GM12878 (cell line): ENCODE measurements around the gene FGF14. TPM values are rescaled to one million over a fixed set of nuclear protein-coding genes. Genes with fewer than 3 reads are reported as not detected.

Source experiments
- ATAC-seq: fragments of 200-7000 bp; cut with Tn5 transposase; 3 replicates; pipeline ENCODE4 v1.9.1; 2020; ENCODE audit warnings: mild to moderate bottlenecking, moderate library complexity
- BruUV-seq: library from RNA; stranded (reverse); fragments of 400-500 nt; replicated peaks from 2 replicates; lab custom pipeline; 2021; lab: Mats Ljungman, UMichigan
- CTCF ChIA-PET: fragments of 300-600 bp; sonication (Branson Sonifier 250); formaldehyde crosslinking; extraction: SDS; loops from one replicate; lab custom pipeline; 2021; ENCODE audit warnings: inconsistent platforms; lab: Yijun Ruan, JAX
- POLR2A ChIA-PET: fragments of 350-600 bp; formaldehyde crosslinking; extraction: SDS; loops from one replicate; lab custom pipeline; 2021; ENCODE audit warnings: inconsistent platforms; lab: Charles Lee
- RAD21 ChIA-PET: fragments of 300-600 bp; sonication (Branson Sonifier 250); formaldehyde crosslinking; loops from one replicate; lab custom pipeline; 2023; ENCODE audit warnings: antibody characterized with exemption; ENCODE audit not compliant: unreplicated experiment; lab: Charles Lee
- SMC1A ChIA-PET: fragments of 300-600 bp; sonication (Branson Sonifier 250); formaldehyde crosslinking; loops from one replicate; lab custom pipeline; 2023; ENCODE audit not compliant: unreplicated experiment, uncharacterized antibody; lab: Charles Lee
- DNase-seq: peaks from one replicate; pipeline ENCODE4 v3.0.0-alpha.2; 2011; ENCODE audit warnings: low read depth, low spot score
- FAIRE-seq: peaks from 3 replicates; lab custom pipeline; 2011; peaks lifted over from hg19 to GRCh38; lab: Jason Lieb, UNC
- H2AFZ ChIP-seq: 2 replicates; pipeline ENCODE4 v1.6.0; 2011; ENCODE audit warnings: low read depth, low read length, control low read depth; ENCODE audit not compliant: control insufficient read depth
- H3K27ac ChIP-seq: 2 replicates; pipeline ENCODE4 v1.5.1; 2011; ENCODE audit warnings: control low read depth; ENCODE audit not compliant: control insufficient read depth, insufficient read depth
- H3K27me3 ChIP-seq, 2 experiments: replicated peaks in 1 of 2; 2 replicates each; pipeline versions ENCODE4 v1.6.0 to v1.6.1; 2011; ENCODE audit warnings: low read length in 1 of 2; ENCODE audit not compliant: control insufficient read depth in 2 of 2, insufficient read depth in 2 of 2
- H3K36me3 ChIP-seq, 2 experiments: 2 replicates each; pipeline ENCODE4 v1.5.1; 2011; ENCODE audit warnings: low read length in 1 of 2; ENCODE audit not compliant: control insufficient read depth in 2 of 2, insufficient read depth in 2 of 2
- H3K4me1 ChIP-seq: 2 replicates; pipeline ENCODE4 v1.6.1; 2011; ENCODE audit warnings: mild to moderate bottlenecking, low read length, moderate library complexity, mixed read lengths; ENCODE audit not compliant: control insufficient read depth, insufficient read depth
- H3K4me2 ChIP-seq: 2 replicates; pipeline ENCODE4 v1.6.0; 2011; ENCODE audit warnings: control low read depth; ENCODE audit not compliant: control insufficient read depth, insufficient read depth
- H3K4me3 ChIP-seq: fragments of 200-600 bp; sonication (generic); 2 replicates; pipeline ENCODE4 v1.5.1; 2016
- H3K79me2 ChIP-seq: 2 replicates; pipeline ENCODE4 v1.6.0; 2011; ENCODE audit warnings: low read length; ENCODE audit not compliant: control insufficient read depth, insufficient read depth
- H3K9ac ChIP-seq: 2 replicates; pipeline ENCODE4 v1.8.0; 2011; ENCODE audit warnings: low read length, control low read depth, mixed read lengths; ENCODE audit not compliant: control insufficient read depth, insufficient read depth
- H3K9me3 ChIP-seq: replicated peaks from 3 replicates; pipeline ENCODE4 v1.5.1; 2011; ENCODE audit warnings: mild to moderate bottlenecking, low read length; ENCODE audit not compliant: control insufficient read depth, insufficient read depth
- H4K20me1 ChIP-seq: 2 replicates; pipeline ENCODE4 v1.6.0; 2011; ENCODE audit not compliant: control insufficient read depth, insufficient read depth
- BHLHE40 ChIP-seq, 2 experiments: fragments of 450-650 bp in 1 of 2; IDR thresholded peaks; 2 replicates each; pipeline ENCODE4 v1.6.1; 2011 to 2017; ENCODE audit warnings: low read depth in 2 of 2, borderline replicate concordance in 1 of 2, improper control_type of control experiment in 1 of 2, low read length in 1 of 2, mild to moderate bottlenecking in 1 of 2
- CEBPZ ChIP-seq: fragments of 150-350 bp; IDR thresholded peaks from 2 replicates; pipeline ENCODE4 v1.6.1; 2016; ENCODE audit warnings: low read depth, low read length
- HCFC1 ChIP-seq: fragments of 150-350 bp; IDR thresholded peaks from 2 replicates; pipeline ENCODE4 v1.6.1; 2014; ENCODE audit warnings: low read length
- HDGF ChIP-seq: fragments of 450-650 bp; IDR thresholded peaks from 2 replicates; pipeline ENCODE4 v1.6.1; 2016; ENCODE audit warnings: antibody characterized with exemption
- MEF2B ChIP-seq: fragments of 450-650 bp; IDR thresholded peaks from 2 replicates; pipeline ENCODE4 v1.6.1; 2018; ENCODE audit warnings: mild to moderate bottlenecking, moderate library complexity; ENCODE audit not compliant: partially characterized antibody, poor library complexity, severe bottlenecking
- MYC ChIP-seq: IDR thresholded peaks from 2 replicates; pipeline ENCODE4 v1.6.1; 2011; ENCODE audit warnings: mild to moderate bottlenecking, low read length, moderate library complexity, inconsistent platforms; ENCODE audit not compliant: insufficient read depth, insufficient replicate concordance, insufficient read length, severe bottlenecking
- PKNOX1 ChIP-seq: fragments of 450-650 bp; IDR thresholded peaks from 2 replicates; pipeline ENCODE4 v1.6.1; 2016; ENCODE audit warnings: mild to moderate bottlenecking
- RELA ChIP-seq: fragments of 450-650 bp; IDR thresholded peaks from 2 replicates; pipeline ENCODE4 v1.8.0; 2014; ENCODE audit warnings: borderline replicate concordance; ENCODE audit not compliant: partially characterized antibody
- SIN3A ChIP-seq: IDR thresholded peaks from 2 replicates; pipeline ENCODE4 v1.6.1; 2012; ENCODE audit warnings: low read depth, low read length, improper control_type of control experiment
- USF2 ChIP-seq: IDR thresholded peaks from 2 replicates; pipeline ENCODE4 v1.6.1; 2011; ENCODE audit warnings: low read depth, low read length, improper control_type of control experiment, borderline replicate concordance
- ZSCAN29 ChIP-seq: fragments of 450-650 bp; IDR thresholded peaks from 2 replicates; pipeline ENCODE4 v1.6.1; 2017; ENCODE audit warnings: mild to moderate bottlenecking, moderate library complexity
- WGBS: methylation state at CpG from one replicate; pipeline ENCODE4 v1.1.6; 2016; ENCODE audit warnings: low lambda C conversion rate; ENCODE audit not compliant: insufficient replicate concordance, insufficient coverage; ENCODE audit errors: missing lambda C conversion rate; 5-methylcytosine and 5-hydroxymethylcytosine counted together
- in situ Hi-C: fragments of 300-500 bp; cut with MboI; formaldehyde crosslinking; loops from 9 replicates; pipeline ENCODE4 v1.14.3; 2018; ENCODE audit warnings: mixed read lengths
- intact Hi-C: fragments of 100-400 bp; cut with micrococcal nuclease; formaldehyde crosslinking; loops from one replicate; pipeline ENCODE4 v1.14.2; 2022; ENCODE audit not compliant: unreplicated experiment
- polyA plus RNA-seq, 11 experiments: library from polyadenylated mRNA; depleted of rRNA in 4 of 11; unstranded in 6 of 11; stranded (reverse) in 5 of 11; fragments of >200 nt; fragmentation: Nextera tagmentation in 4 of 11; fragmentation: Illumina TruSeq in 1 of 11; extraction: Ambion mirVana in 4 of 11; extraction: Trizol in 1 of 11; gene quantifications; 1 replicate in 1 of 11; 2 replicates in 10 of 11; pipeline versions ENCODE4 v1.2.1 to v1.2.3, GENCODE V29; 2011 to 2016; ENCODE audit warnings: inconsistent platforms in 2 of 11, missing spikeins in 2 of 11, low read depth in 1 of 11
- total RNA-seq, 4 experiments: library from RNA; depleted of rRNA in 3 of 4; stranded (reverse); fragments of >200 nt in 3 of 4; fragmentation: Illumina TruSeq in 1 of 4; extraction: Trizol in 1 of 4; gene quantifications; 2 replicates each; pipeline versions ENCODE4 v1.2.1 to v1.2.3, GENCODE V29; 2013 to 2021

Gene FGF14
- total and polyA plus RNA-seq, 10 of the 15 experiments (the other 5 are each of a cell fraction or from before 2014, with no cell fraction given): under 0.01 to 0.44 (median 0.04) TPM

- TF ChIP-seq PKNOX1: no peak
These were observed 626.6 kb downstream of the FGF14 start (continued) for GRCh38 chr13:101775267-101775666.

- H3K4me1 ChIP-seq: no peaks in the 10 kb centered on the region
- no peak overlapping the region for H2AFZ ChIP-seq
- no peak overlapping the region for H3K4me2 ChIP-seq
- H4K20me1 ChIP-seq: no peaks in the 10 kb centered on the region
- 1% methylated on average over 4 of the region's 4 CpGs for WGBS
- intact Hi-C loops (no loop called here), in situ Hi-C loops (no loop called here)
- ChIA-PET CTCF (interaction anchor here (0.6 kb wide), 1 partner anchor 510 kb away, joined by 3 read pairs; no protein-coding TSS in a partner anchor), SMC1A (no interaction called here), POLR2A (no interaction called here), RAD21 (no interaction called here)
- no peaks in the 10 kb centered on the region for H3K36me3 ChIP-seq
- H3K9ac ChIP-seq: no peak overlapping the region
- no peaks in the 10 kb centered on the region; a peak in 1 of 4 replicates for H3K27me3 ChIP-seq
- H3K4me3 ChIP-seq: no peak overlapping the region
- H3K27ac ChIP-seq: no peak overlapping the region
- ATAC-seq (no peak), DNase-seq (no peak), FAIRE-seq (no peak)
- BruUV-seq: no TSS peak
- H3K79me2 ChIP-seq: no peaks in the 10 kb centered on the region
- H3K9me3 ChIP-seq: no peaks in the 10 kb centered on the region
- TF ChIP-seq HCFC1 (no peak), BHLHE40 (IDR thresholded peaks at IDR 0.05; ENCODE audit: borderline replicate concordance in 1 of 2, low read depth in 2 of 2, low read length in 1 of 2) (no peak)
These were observed 627.5 kb downstream of the FGF14 start for GRCh38 chr13:101774393-101774792.

- Histone ChIP-seq H3K4me3 (no peak overlapping the region), H2AFZ (no peak overlapping the region), H3K79me2 (no peaks in the 10 kb centered on the region), H3K9me3 (no peaks in the 10 kb centered on the region)
- SMC1A ChIA-PET: no interaction called here
- TF ChIP-seq USF2: no peak
- TF ChIP-seq MEF2B: no peak
- no peak for TF ChIP-seq SIN3A
- no peak for TF ChIP-seq CEBPZ
- no peak for TF ChIP-seq HDGF
- no peak for TF ChIP-seq RELA
- no peak for TF ChIP-seq MYC
- no peak for TF ChIP-seq ZSCAN29
- TF ChIP-seq, all 136 proteins: peak for 0
- no TSS peak for BruUV-seq
- FAIRE-seq (no peak), DNase-seq (no peak), ATAC-seq (no peak)
- Histone ChIP-seq H3K27ac (no peak overlapping the region), H3K4me1 (no peaks in the 10 kb centered on the region), H4K20me1 (no peaks in the 10 kb centered on the region), H3K27me3 (no peaks in the 10 kb centered on the region), H3K36me3 (no peaks in the 10 kb centered on the region), H3K4me2 (no peak overlapping the region), H3K9ac (no peak overlapping the region)
- ChIA-PET RAD21 (no interaction called here), CTCF (no interaction called here), POLR2A (no interaction called here)
- WGBS: 13% methylated on average over 2 of the region's 2 CpGs
- in situ Hi-C loops (no loop called here), intact Hi-C loops (no loop called here)
These were observed 628.8 kb downstream of the FGF14 start for GRCh38 chr13:101773062-101773461.
